Neural crest cell (in vitro differentiated cells): ENCODE measurements around the gene FBXW7. TPM values are rescaled to one million over a fixed set of nuclear protein-coding genes. Genes with fewer than 3 reads are reported as not detected.

Experiments used
- DNase-seq: peaks from one replicate; pipeline ENCODE4 v3.0.0; 2021; ENCODE audit warnings: low read depth, mixed read lengths, low spot score
- H3K27ac Mint-ChIP-seq: one replicate; pipeline ENCODE4 v1.8.0; 2021; ENCODE audit warnings: mild to moderate bottlenecking, mixed read lengths; ENCODE audit not compliant: unreplicated experiment
- H3K27me3 Mint-ChIP-seq: 2 replicates; pipeline ENCODE4 v1.8.0; 2021; ENCODE audit warnings: low read depth, mild to moderate bottlenecking, mixed read lengths
- H3K36me3 Mint-ChIP-seq: 2 replicates; pipeline ENCODE4 v1.8.0; 2021; ENCODE audit warnings: low read depth, mild to moderate bottlenecking, mixed read lengths
- H3K4me1 Mint-ChIP-seq: 2 replicates; pipeline ENCODE4 v1.8.0; 2021; ENCODE audit warnings: mixed read lengths
- H3K4me3 Mint-ChIP-seq: one replicate; pipeline ENCODE4 v1.8.0; 2021; ENCODE audit warnings: mild to moderate bottlenecking, mixed read lengths
- H3K9me3 Mint-ChIP-seq: 2 replicates; pipeline ENCODE4 v1.8.0; 2021; ENCODE audit warnings: mixed read lengths
- CTCF ChIP-seq: fragments of 200-600 bp; sonication (generic); conservative IDR thresholded peaks from 2 replicates; pipeline ENCODE4 v1.5.0; 2021; ENCODE audit warnings: antibody characterized with exemption, mild to moderate bottlenecking
- total RNA-seq: library from RNA; stranded (reverse); gene quantifications from 2 replicates; pipeline ENCODE4 v1.2.1, GENCODE V29; 2021

FBXW7 gene
- total RNA-seq, 1 donor from 2014 or later = 33.4 TPM

DNA sequence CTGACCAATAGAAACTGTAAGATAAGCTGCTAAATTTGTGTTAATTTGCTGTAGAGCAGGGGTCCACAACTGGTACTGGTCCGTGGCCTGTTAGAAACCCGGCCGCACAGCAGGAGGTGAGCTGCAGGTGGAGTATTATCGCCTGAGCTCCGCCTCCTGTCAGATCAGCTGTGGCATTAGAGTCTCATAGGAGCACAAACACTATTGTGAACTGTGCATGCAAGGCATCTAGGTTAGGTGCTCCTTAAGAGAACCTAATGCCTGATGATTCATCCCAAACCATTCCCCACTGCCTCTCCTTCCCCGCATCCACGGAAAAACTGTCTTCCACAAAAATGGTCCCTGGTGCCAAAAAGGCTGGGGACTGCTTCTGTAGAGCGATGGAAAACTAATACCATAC lies 19.7 kb downstream of the FBXW7 start:
- TF ChIP-seq CTCF = no peak
- peaks cover 19% of the 10 kb centered on the region for H3K4me1 Mint-ChIP-seq
- DNase-seq = no peak
- H3K36me3 Mint-ChIP-seq = peaks cover 8% of the 10 kb centered on the region
- H3K4me3 Mint-ChIP-seq = no peak overlapping the region
- no peak overlapping the region for H3K27ac Mint-ChIP-seq
- H3K27me3 Mint-ChIP-seq = no peaks in the 10 kb centered on the region
- H3K9me3 Mint-ChIP-seq = peaks cover 6% of the 10 kb centered on the region

- Mint-ChIP-seq H3K9me3 (peaks cover 6% of the 10 kb centered on the region), H3K4me1 (peaks cover 19% of the 10 kb centered on the region), H3K36me3 (peaks cover 8% of the 10 kb centered on the region), H3K27me3 (no peaks in the 10 kb centered on the region), H3K27ac (no peak overlapping the region), H3K4me3 (no peak overlapping the region)
- no peak for TF ChIP-seq CTCF
- DNase-seq = no peak
These were observed 20.2 kb downstream of the FBXW7 start for GRCh38 chr4:152515678-152516077.

DNA sequence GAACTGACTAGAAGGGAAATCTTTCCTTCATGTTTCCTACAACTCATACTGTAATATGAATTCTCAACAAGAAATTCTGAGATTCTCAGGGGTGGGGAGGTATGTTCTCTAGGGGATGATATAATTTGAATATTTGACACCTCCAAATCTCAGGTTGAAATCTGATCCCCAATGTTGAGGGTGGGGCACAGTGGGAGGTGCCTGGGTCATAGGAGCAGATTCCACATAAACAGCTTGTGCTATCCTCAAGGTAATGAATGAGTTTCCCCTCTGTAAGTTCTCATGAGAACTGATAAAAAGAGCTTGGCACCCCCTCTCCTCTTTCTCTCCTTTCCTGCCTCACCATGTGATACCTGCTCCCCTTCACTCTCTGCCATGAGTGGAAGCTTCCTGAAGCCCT lies 21.5 kb downstream of the FBXW7 start:
- DNase-seq = no peak
- no peaks in the 10 kb centered on the region for H3K27me3 Mint-ChIP-seq
- H3K4me3 Mint-ChIP-seq = no peak overlapping the region
- peaks cover 19% of the 10 kb centered on the region for H3K4me1 Mint-ChIP-seq
- H3K27ac Mint-ChIP-seq = peak overlapping the region; percentile 68
- peaks cover 2% of the 10 kb centered on the region for H3K36me3 Mint-ChIP-seq
- H3K9me3 Mint-ChIP-seq = peaks cover 3% of the 10 kb centered on the region
- no peak for TF ChIP-seq CTCF

- no peaks in the 10 kb centered on the region for H3K27me3 Mint-ChIP-seq
- H3K36me3 Mint-ChIP-seq = peaks cover 2% of the 10 kb centered on the region
- H3K4me1 Mint-ChIP-seq = peaks cover 19% of the 10 kb centered on the region
- H3K9me3 Mint-ChIP-seq = peaks cover 3% of the 10 kb centered on the region
- no peak overlapping the region for H3K4me3 Mint-ChIP-seq
- no peak for DNase-seq
- TF ChIP-seq CTCF = no peak
- no peak overlapping the region for H3K27ac Mint-ChIP-seq
These were observed 22.8 kb downstream of the FBXW7 start for GRCh38 chr4:152513078-152513477.

- Mint-ChIP-seq H3K4me1 (peaks cover 19% of the 10 kb centered on the region), H3K9me3 (peaks cover 3% of the 10 kb centered on the region), H3K4me3 (no peak overlapping the region), H3K36me3 (peaks cover 2% of the 10 kb centered on the region), H3K27me3 (no peaks in the 10 kb centered on the region), H3K27ac (no peak overlapping the region)
- no peak for DNase-seq
- TF ChIP-seq CTCF = no peak
These were observed 23.4 kb downstream of the FBXW7 start for GRCh38 chr4:152512483-152512882.
